Stimulated activated CD4-positive, alpha-beta T cell treated with anti-CD3 and anti-CD28 coated beads, Interleukin-2, amount 100 ng/mL, for 4 hours (primary cell): ENCODE measurements around the gene RUNDC3A.

Source experiments
- DNase-seq: peaks from one replicate; pipeline ENCODE4 v3.0.0-alpha.2; 2020; ENCODE audit warnings: low read depth

RUNDC3A gene

GRCh38 chr17:44283344-44284023, 24.9 kb upstream of the RUNDC3A start:
- no peak for DNase-seq

GRCh38 chr17:44284024-44284400, 24.4 kb upstream of the RUNDC3A start:
- no peak for DNase-seq

- DNase-seq, result no peak
These were observed 20.8 kb upstream of the RUNDC3A start for GRCh38 chr17:44287651-44288050.

GRCh38 chr17:44293509-44294226, 14.7 kb upstream of the RUNDC3A start:
- no peak for DNase-seq

- DNase-seq, result no peak
These were observed 10.4 kb upstream of the RUNDC3A start for GRCh38 chr17:44297975-44298374.

- DNase-seq, result no peak
These were observed 3.8 kb upstream of the RUNDC3A start for GRCh38 chr17:44304651-44305050.

- DNase-seq, result no peak
These were observed 814 bp upstream of the RUNDC3A start for GRCh38 chr17:44307387-44308186.

- DNase-seq, result no peak
These were observed 464 bp downstream of the RUNDC3A start for GRCh38 chr17:44308865-44309264.

GRCh38 chr17:44309472-44309871, 1.1 kb downstream of the RUNDC3A start:
- no peak for DNase-seq

- DNase-seq, result no peak
These were observed 1.8 kb downstream of the RUNDC3A start for GRCh38 chr17:44310188-44310587.

- DNase-seq, result no peak
These were observed 2.4 kb downstream of the RUNDC3A start for GRCh38 chr17:44310609-44311376.

- no peak for DNase-seq
These were observed 3.3 kb downstream of the RUNDC3A start for GRCh38 chr17:44311562-44312181.

GRCh38 chr17:44312396-44313104, 4.1 kb downstream of the RUNDC3A start:
- DNase-seq, result no peak

- DNase-seq, result no peak
These were observed 5.6 kb downstream of the RUNDC3A start for GRCh38 chr17:44314031-44314430.

GRCh38 chr17:44314524-44314868, 6.1 kb downstream of the RUNDC3A start:
- no peak for DNase-seq

- peak; percentile 24 for DNase-seq
These were observed 6.7 kb downstream of the RUNDC3A start for GRCh38 chr17:44314869-44315661.

- no peak for DNase-seq
These were observed 7.6 kb downstream of the RUNDC3A start for GRCh38 chr17:44315760-44316731.

- no peak for DNase-seq
These were observed 9.1 kb downstream of the RUNDC3A start for GRCh38 chr17:44317545-44317944.
